PC-9 (cell line): ENCODE data around the gene PPIE.

Source experiments
- CTCF ChIP-seq: fragments of 200-600 bp; sonication (generic); conservative IDR thresholded peaks from 2 replicates; pipeline ENCODE4 v1.6.1; 2017; ENCODE audit warnings: mixed run types, antibody characterized with exemption, mild to moderate bottlenecking, moderate library complexity
- EZH2 ChIP-seq: fragments of 200-600 bp; sonication (generic); IDR thresholded peaks from 2 replicates; pipeline ENCODE4 v1.8.0; 2017; ENCODE audit warnings: antibody characterized with exemption, low read depth

GRCh38 chr1:39735731-39736130, 3.0 kb upstream of the PPIE start:
- TF ChIP-seq CTCF (no peak), EZH2 (no peak)
